Stimulated activated CD4-positive, alpha-beta T cell treated with anti-CD3 and anti-CD28 coated beads, Interleukin-15, amount 100 ng/mL, for 48 hours (primary cell): Measurements from ENCODE around the gene C1orf226.
"Not testable (repeated sequence)": the region's sequence is repeated elsewhere in the genome, so short reads cannot be mapped to it uniquely, and the experiment has no call there.

Source experiments
- DNase-seq, 2 donors: peaks; one replicate each; pipeline ENCODE4 v3.0.0-alpha.2; 2020; ENCODE audit warnings: low read depth in 2 of 2

The C1orf226 gene, protein sequence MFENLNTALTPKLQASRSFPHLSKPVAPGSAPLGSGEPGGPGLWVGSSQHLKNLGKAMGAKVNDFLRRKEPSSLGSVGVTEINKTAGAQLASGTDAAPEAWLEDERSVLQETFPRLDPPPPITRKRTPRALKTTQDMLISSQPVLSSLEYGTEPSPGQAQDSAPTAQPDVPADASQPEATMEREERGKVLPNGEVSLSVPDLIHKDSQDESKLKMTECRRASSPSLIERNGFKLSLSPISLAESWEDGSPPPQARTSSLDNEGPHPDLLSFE

DNA sequence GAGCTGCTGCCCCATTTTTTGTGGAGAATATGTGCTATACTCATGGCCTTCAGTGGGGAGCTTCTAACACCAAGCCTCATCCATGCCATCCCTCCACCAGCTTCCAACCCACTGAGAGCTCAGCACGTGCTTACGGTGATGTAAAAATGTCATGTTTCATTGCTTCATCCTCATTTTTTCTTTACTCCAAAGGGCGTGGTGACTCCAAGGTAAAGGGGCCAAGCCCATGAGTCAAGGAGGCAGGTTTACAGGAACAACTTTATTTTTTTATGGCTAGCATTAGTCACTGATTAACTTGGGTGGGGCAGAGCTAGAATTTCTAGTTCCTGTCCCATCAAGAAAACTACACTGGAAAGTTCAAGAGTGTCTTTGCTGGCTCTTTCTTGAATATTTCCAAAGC lies at the start of gene C1orf226:
C1orf226 (plus strand) TSS at position 346 of the 400 bp plus-strand sequence. CDS start 174 bp downstream, outside the sequence.
- DNase-seq = no peak

DNA sequence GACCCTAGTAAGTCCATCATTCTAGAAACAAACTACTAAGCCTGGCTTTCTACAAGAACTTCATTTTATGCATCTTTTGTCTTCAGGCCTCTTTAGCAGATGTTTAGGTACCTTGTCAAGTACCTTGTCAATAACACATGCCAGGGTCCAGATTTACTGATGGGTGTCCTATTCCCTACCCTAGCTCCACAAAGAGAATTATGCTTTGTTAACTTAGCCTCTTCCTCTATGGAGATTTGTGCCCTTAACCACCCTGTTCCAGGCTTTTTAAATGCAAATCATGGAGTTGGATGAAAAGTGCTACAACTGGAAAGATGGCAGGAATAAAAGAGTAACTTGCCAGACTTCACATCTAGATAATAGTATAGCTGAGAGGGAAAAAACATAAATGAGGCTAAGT lies 47.5 kb upstream of the C1orf226 start:
- DNase-seq = no peak

DNA sequence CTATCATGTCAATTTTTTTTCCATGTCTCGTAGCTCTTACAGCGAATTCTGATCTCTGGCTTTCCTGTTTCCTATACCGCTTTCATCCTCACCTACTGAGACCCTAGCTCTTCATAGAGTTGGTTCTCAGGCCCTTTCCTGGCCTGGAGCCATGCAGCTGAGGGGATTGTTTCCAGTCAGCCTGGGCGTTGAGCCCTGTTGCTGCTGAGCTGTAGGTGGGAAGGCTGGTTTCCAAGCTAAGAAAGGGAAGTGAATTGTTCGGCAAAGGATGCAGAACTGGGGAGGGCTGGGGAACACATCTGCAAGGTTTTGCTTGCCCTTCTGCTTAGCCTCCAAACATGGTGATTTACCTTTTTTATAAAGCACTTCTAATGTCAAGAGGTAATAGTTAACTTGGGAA lies 46.4 kb upstream of the C1orf226 start:
- DNase-seq = no peak

DNA sequence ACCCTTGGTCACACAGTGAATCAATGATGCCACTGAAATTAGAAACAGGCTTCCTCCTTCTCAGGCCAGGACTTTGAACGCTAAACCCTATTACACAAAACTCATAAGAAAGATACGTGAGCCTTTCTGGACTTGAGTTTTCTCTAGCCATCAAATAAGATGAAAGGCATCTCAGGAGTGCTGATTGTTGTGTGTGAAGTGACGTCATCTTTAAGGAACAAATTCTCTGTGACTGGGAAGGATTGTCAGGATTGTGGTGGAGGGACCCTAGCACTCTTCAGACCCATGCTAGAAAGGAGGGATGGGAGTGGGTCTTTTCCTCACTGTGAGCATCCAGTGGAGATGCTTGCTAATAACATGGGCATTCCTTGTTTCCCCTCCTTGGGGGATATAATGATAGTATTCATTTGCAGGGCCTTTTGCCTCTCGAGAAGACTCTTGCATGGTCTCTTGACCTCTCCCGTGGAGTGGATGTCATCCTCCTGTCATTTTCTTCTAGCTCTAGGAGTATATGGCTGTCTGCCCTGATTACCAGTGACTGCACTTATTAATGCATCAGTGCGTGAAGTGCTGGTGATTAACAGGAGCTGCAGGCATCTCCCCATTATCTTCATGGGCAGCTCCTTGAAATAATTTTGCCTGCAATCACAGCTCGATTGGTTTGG lies 44.8 kb upstream of the C1orf226 start:
- no peak for DNase-seq

DNA sequence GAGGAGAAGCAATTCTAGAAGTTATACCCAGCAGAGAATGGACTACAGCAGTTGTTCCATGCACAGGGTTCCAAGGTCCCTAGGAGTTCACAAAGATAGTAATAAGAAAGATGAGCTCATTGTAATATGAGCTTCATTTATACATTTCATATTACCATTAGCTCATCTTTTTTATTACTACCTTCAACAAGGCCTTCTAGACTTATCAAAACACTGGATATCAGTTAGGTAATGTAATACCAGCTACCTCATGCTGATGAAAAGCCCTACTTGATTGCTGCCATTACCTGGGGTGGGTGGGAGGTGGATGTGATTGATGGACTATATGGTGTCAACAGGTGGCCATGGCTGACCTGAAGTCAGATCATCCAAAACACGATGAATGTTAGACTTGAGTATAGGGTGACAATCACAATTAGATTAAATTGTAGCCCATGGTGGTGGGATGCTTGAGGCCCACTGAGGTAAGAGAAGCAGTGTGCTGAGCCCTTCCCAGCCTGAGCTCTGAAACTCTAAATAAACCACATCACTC lies 39.0 kb upstream of the C1orf226 start:
- DNase-seq = no peak

DNA sequence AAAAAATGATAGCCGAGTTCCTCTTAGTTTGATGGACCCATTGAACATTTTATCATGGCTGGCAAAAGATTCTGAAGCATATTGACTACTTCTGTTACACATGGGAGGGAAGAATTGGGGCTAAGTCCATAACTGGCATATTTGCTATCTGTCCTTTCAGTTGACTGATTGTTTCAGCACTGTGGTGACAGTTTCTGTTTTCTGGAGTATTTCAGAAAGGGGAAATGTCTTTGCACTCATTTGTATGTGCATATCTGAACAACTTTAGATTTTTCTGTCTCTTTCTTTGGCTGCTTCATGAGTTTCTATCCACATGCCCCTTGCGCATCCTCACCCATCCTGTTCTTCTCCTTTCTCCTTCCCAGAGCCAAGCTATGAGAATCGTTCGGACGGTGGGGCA lies 38.1 kb upstream of the C1orf226 start:
- DNase-seq = no peak

DNA sequence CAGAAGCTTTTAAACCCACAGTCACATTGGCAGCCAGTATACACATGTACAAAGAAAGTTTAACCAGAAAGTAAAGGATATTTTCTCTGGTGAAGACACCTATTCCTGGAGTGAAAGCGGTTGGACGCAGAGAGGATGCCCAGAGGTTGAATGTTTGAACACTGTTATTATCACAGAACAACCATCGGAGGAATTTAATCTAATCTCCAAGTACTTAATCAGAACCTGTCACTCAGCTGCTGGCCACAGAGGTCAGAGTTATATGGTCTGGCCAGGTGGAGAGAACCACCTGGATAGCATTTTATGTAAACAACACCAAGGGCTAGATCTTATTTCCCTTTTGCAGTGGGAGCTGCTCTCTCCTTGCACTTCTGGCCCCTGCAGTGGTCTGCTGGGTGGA lies 34.2 kb upstream of the C1orf226 start:
- DNase-seq = no peak

DNA sequence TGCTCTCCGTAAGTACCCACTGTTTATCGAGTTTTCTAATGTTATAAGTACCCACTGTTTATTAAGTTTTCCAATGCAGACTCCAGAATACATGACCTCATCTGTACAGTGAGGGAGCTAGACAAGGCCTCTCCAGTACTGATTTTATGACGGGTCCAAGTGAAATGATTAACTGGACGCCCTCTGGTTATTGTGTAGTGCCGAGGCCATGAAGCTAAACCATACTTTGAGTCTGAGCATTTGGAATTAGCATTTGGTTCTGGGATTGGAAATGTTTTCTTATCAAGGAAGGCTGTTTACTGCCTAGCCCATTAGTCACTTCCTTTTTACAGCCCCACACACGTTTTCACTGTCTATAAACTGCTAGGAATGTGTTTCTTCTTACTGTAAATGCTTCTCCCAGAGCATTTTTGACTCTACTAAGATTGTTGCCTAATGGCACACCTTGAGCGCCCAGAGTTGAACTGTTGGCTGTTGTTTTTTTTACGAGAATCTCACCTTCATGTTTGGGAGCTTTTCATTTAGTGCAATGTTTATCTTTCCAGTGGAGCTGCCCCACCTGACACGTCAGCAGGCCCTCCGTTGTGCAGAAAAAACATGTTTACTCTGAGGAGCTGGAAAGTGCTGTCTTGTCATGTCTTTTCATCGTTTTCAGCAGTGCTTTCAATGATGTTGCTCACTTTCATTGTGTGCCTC lies 31.7 kb upstream of the C1orf226 start:
- no peak for DNase-seq

DNA sequence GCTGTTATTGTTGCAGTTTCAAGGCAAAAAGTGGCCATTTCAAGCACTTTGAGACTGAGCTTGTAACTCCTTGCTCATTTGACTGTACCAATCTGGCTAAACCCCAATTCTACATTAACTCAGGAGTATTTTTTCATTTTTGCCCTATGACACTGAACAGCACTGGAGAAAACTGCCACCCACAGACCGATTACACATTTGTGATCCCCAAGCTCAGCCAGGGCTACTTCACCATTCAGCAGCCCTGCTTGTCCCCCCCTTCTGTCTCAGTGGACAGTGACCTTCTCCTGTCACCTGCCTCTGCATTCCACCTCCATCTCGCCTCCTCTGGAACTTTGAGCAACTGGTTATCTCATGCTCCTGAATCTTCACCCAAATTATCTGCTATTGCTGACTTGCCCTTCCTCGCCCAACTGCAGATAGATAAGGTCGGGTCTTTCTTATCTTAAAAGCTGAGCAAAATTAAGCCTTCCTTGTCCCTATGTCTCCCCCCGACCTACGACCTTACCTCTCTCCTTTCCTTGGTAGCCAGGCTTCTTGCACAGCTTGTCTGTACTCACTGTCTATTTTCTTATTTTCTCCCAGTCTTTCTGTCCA lies 30.2 kb upstream of the C1orf226 start:
- DNase-seq = no peak

DNA sequence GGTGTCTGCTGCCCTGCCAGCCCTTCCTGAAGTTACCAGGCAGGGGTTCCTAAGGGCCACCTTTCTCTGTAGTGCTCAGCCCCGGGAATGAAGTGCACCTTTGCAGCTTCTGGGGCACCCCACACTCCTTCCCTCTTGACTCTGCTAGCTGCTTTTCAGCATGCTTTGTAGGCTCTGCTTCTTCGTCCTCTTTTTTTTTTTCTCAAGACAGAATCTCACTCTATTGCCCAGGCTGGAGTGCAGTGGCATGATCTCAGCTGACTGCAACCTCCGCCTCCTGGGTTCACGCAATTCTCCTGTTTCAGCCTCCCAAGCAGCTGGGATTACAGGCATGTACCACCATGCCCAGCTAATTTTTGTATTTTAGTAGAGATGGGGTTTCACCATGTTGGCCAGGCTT lies 29.7 kb upstream of the C1orf226 start:
- not testable (repeated sequence) for DNase-seq

DNA sequence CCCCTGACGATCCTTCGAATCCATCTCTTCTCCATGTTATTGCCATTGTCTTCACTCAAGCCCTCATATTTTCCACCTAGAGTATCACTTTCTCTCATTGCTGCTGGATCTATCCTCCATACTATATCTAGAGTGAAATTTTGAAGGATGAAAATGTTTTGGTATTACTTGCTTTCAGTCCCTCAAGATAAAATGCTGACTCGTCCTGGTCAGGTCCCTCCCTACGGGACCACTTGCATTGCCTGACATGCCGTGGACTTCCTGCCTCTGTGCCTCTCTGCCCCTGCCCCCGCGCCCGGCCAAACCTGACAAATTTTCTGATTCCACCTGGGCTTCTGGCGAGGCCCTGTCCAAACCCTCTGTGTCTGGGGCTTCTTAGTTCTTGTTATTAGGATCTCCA lies 28.4 kb upstream of the C1orf226 start:
- no peak for DNase-seq

DNA sequence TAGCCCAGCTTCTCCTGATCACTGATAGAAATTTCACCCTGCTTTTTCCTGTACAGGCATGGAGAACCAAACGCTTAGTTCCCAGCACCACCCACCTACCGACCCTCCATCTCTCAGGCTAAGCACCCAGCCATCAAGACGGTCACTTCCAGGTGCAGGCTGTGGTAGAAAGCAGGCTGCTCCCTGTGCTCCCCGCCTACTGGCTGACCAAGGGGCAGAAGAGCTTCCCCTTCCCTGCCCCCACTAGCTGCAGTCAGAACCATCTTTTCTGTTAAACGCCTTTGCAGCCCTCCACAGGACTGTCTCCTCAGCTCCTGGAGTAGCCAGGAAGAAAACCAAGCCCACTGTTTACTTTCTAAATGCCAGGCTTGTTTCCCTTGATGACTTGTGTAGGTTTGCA lies 27.8 kb upstream of the C1orf226 start:
- DNase-seq = no peak

DNA sequence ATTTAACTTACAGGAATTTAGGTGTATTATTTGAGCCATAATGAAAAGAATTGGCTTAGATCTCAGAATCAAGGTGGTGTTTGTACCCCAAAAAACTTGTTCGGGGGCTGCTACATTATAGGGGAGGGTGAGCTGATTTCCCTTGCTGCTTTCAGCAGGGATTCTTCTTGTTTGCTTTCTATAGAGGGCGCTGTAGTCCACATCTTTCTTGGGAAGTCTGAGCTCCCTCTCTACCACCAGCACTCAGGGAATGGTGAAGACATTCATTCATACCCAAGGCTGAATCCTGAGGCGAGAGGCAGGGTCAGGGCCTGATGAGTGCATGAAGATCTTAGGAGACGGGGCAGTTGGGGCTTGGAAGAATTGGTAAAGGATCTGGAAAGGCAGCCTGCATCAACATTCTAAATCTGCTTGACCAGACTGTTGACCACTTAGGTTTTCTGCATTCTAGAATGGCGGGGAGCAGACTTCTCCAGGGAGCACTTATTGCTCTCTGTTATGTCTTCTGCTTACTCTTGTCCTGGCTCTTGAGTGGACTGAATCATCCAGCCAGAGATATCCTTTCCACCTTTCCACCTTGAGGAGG lies 23.8 kb upstream of the C1orf226 start:
- DNase-seq = no peak

DNA sequence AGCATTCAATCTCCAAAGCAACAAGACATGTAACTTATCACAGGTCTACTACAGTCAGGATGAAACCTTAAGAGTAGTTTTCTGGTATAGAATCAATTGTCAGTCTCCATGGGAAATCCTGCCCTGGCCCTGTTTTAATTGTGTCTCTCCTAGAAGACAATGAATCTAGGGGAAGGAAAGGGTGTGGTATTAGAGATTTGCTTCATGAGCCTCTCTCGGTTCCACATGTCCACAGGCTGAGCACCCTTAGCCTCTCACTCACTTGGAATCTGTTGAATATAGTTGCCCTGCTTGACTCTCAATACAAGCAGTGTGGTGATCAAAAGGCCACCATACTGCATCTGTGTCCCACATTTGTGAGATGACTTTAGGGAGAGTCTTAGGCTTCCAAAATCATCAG lies 22.6 kb upstream of the C1orf226 start:
- DNase-seq = no peak

DNA sequence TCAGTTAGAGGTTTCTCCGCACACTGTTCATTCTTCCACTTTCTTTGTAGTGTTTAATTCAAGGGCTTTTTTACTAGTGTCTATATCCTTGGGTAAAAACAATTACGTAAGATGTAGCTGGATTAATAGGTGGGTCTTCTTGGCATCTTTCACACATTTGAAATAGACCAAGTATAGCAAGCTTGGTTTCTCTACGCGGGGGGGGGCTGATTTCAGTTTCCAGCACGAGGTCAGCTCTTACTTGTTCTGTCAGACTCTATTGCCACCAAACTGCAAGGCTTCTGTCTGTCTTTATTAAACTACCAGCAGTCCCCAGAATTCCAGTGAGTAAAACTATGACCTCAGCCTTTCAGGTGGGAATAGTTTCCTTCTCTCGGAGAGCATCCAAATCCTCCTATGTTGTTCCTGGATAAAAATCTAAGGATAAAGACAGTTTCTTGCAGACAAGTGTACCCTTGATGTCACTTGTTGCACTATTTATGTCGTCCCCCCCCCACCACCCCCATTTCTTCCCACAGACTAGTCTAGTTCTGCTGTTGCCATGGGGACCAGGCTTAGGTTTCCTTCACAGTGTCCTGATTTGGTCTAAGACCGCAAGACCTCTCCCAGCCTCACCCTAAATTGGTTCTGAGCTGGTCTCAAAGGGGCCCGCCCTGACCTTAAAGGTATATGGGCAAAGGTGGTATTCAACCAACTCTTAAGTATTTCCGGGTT lies 21.8 kb upstream of the C1orf226 start:
- DNase-seq = no peak

DNA sequence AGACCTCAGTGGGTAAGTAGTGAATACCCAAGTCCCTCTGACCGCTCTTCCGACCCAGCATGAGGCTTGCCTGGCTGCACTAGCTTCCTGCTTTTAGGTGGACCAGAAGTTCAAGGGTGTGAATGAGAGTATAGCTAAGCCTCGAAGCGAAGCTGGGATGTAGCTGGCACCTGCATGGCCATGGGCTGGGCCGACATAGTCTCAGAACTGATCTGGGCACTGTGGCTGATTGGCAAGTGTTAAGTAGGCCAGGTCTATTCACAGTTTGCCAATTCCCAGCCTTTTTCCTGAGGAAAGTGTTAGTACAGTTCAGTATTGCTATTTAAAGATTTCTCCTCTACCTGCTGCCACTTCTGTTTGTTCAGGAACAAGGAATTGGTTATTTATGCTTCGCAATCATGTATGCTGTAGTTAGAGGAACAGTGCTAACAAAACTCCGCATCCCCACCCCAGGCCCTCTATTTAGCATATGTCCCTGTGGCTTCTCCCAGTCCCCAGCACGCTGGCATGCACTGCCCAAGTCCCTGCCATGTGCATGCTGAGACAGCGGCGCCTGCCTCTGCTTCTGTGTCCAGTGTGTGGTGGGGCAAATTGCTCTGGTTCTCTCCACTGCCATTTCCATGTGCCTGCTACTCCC lies 21.2 kb upstream of the C1orf226 start:
- DNase-seq = no peak

DNA sequence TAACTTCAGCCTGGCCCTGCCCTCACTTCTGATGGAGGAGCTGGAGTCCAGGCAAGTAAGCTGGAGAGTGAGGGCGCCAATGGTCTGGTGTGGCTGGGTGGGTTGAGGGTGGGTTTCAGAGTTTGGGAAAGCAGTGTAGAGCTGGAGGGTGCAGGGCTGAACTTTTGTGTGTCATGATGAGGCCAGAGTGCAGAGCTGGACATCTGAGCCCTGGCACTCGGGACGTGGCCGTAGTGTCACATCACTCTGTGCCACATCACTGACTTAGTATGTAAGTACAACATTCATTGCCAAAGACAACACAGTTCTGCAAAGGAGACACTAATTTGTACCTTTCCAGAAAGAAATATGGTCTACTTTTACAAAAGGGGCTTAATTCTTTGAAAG lies 20.7 kb upstream of the C1orf226 start:
- no peak for DNase-seq

DNA sequence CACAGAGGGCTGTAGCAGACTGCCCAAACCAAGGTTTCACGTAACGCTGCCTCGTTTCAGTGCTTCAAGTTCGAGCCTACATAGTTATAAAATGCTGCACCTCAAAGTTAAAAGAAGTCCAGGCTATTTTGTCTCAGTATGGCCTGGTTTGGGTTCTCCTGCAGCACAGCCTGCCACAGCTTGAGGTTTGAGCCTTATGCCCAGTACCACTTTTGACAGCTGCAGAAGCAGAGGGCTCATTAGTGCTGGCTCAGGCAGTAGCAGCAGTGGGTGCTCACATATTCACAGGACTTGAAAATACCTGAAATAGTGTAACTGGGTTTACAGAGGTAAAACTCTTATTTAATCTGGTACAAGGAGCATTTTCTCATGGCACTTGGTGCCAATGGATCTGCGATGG lies 20.2 kb upstream of the C1orf226 start:
- DNase-seq = no peak

DNA sequence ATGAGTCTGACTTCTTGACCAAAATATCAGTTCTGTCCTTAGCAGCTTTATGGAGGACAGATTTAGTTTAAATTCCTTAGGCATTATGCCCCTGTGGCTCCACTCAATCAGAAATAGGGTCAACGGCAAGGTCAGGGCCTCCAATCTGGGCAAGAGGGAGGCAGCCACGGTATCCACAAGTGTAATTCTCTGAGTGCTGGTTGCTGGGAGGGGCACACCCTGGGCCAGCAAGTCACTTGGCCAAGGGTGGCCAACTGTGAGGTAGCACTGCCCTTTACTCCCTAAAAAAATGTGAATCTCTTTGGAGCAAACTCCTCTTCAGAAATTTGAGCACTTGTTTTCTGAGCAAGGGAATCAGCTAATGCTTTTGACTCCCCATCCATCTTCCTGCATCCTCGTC lies 17.7 kb upstream of the C1orf226 start:
- no peak for DNase-seq

DNA sequence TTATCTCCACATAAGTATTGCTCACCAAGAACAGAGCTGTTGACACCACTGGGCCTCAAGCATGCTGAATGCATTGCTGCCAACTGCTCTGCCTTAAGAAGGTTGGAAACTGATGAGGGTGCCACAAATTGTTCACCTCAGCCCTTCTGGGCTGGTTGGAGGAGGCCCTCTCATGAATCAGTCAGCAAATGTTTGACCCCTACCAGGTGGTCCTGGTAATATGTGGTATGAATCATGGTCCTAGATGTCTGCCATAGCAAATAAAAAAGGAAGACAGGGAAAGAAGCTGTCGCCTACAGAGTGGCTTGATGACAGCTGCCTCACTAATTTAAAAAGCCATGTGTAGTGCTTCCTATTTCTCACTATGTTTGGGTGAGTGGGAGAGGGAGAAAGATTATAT lies 17.0 kb upstream of the C1orf226 start:
- DNase-seq = no peak
